OCI-LY7 (cell line): Measurements from ENCODE around the gene MAPK8IP1.

ENCODE experiments used
- EZH2phosphoT487 ChIP-seq: fragments of 200-600 bp; sonication (generic); IDR thresholded peaks from 2 replicates; pipeline ENCODE4 v1.6.1; 2018; ENCODE audit warnings: low read depth, borderline replicate concordance, mild to moderate bottlenecking, mixed run types, antibody characterized with exemption, low read length, moderate library complexity, mixed read lengths
- TF ChIP-seq, protein P1 (sequence below): fragments of 200-600 bp; sonication (generic); conservative IDR thresholded peaks from 2 replicates; pipeline ENCODE4 v1.5.1; 2014; ENCODE audit warnings: mild to moderate bottlenecking, antibody characterized with exemption, low read length, moderate library complexity, mixed read lengths

- TF ChIP-seq, protein P1, sequence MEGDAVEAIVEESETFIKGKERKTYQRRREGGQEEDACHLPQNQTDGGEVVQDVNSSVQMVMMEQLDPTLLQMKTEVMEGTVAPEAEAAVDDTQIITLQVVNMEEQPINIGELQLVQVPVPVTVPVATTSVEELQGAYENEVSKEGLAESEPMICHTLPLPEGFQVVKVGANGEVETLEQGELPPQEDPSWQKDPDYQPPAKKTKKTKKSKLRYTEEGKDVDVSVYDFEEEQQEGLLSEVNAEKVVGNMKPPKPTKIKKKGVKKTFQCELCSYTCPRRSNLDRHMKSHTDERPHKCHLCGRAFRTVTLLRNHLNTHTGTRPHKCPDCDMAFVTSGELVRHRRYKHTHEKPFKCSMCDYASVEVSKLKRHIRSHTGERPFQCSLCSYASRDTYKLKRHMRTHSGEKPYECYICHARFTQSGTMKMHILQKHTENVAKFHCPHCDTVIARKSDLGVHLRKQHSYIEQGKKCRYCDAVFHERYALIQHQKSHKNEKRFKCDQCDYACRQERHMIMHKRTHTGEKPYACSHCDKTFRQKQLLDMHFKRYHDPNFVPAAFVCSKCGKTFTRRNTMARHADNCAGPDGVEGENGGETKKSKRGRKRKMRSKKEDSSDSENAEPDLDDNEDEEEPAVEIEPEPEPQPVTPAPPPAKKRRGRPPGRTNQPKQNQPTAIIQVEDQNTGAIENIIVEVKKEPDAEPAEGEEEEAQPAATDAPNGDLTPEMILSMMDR = no peak
- no peak for TF ChIP-seq EZH2phosphoT487
These were observed 38.8 kb downstream of the MAPK8IP1 start for GRCh38 chr11:45924036-45924915.
